ENCODE results near the gene ITPRID2. TPM values are rescaled to one million over a fixed set of nuclear protein-coding genes. Genes with fewer than 3 reads are reported as not detected.

The ITPRID2 gene
- total and polyA plus RNA-seq, 2 donors (not counting 1 experiment from before 2014, with no cell fraction given), result 8.9 to 47.6 TPM

- Mint-ChIP-seq H3K27ac (no peak overlapping the region), H3K27me3 (peaks cover 20% of the 10 kb centered on the region), H3K4me3 (peak overlapping the region; percentile 66), H3K9me3 (ENCODE audit: insufficient read depth) (no peaks in the 10 kb centered on the region), H3K4me1 (peaks cover 7% of the 10 kb centered on the region)
- CTCF ChIA-PET, result interaction anchor here (0.6 to 2.4 kb wide), 14 partner anchors 8 to 895 kb away, joined by 3 to 14 read pairs (median 3); no protein-coding TSS in a partner anchor
- Histone ChIP-seq H3K9me3 (ENCODE audit: control extremely low read depth in 1 of 3, control insufficient read depth in 2 of 3, insufficient read depth in 1 of 3, low read length in 2 of 3) (no peaks in the 10 kb centered on the region), H3K9ac (ENCODE audit: low read length) (peak overlapping the region; percentile 46), H3K4me3 (ENCODE audit: control extremely low read depth in 1 of 5, extremely low read depth in 1 of 5, insufficient read depth in 1 of 5, low read depth in 2 of 5, low read length in 4 of 5) (peak overlapping the region in 3 of 5 experiments; percentile 3 to 40 (median 10)), H3K4me1 (ENCODE audit: control insufficient read depth in 2 of 2, insufficient read depth in 2 of 2, low read length in 2 of 2) (peaks cover 0 to 3% of the 10 kb centered on the region in 2 donors), H3K4me2 (replicated peaks; ENCODE audit: low read depth, low read length, poor library complexity, severe bottlenecking) (peak overlapping the region; percentile 76), H4K20me1 (ENCODE audit: control insufficient read depth, insufficient read depth, low read length, poor library complexity, severe bottlenecking) (no peaks in the 10 kb centered on the region), H3K79me2 (ENCODE audit: control insufficient read depth, insufficient read depth, low read length) (no peaks in the 10 kb centered on the region), H3K36me3 (replicated peaks in 1 of 2; ENCODE audit: control extremely low read depth in 1 of 2, control insufficient read depth in 1 of 2, extremely low read depth in 1 of 2, insufficient read depth in 2 of 2, low read length in 1 of 2) (no peaks in the 10 kb centered on the region), H3K27ac (ENCODE audit: low read length in 2 of 2) (no peak overlapping the region), H3K27me3 (replicated peaks in 1 of 4; ENCODE audit: control extremely low read depth in 1 of 4, control insufficient read depth in 3 of 4, insufficient read depth in 4 of 4, low read length in 3 of 4) (no peaks in the 10 kb centered on the region), H2AFZ (ENCODE audit: insufficient read depth, low read depth, low read length, poor library complexity, severe bottlenecking) (peak overlapping the region; percentile 55)
- intact Hi-C loops (cut with micrococcal nuclease), result loop anchor here (1.0 to 5.0 kb wide), 2 partner anchors 211 to 877 kb away; no protein-coding TSS in a partner anchor
- peak; percentile 71 for DNase-seq
- POLR2A ChIA-PET, result interaction anchor here (0.7 kb wide), 1 partner anchor 161 kb away, joined by 5 read pairs; no protein-coding TSS in a partner anchor
- ATAC-seq (ENCODE audit: low read depth), result peak; percentile 71
- WGBS (ENCODE audit: insufficient coverage), result under 1% methylated on average over 17 of the region's 19 CpGs
- TF ChIP-seq EZH2 (IDR thresholded peaks at IDR 0.05; ENCODE audit: borderline replicate concordance, insufficient read depth, low read depth, low read length, poor library complexity, severe bottlenecking), result no peak
- TF ChIP-seq, protein P1, sequence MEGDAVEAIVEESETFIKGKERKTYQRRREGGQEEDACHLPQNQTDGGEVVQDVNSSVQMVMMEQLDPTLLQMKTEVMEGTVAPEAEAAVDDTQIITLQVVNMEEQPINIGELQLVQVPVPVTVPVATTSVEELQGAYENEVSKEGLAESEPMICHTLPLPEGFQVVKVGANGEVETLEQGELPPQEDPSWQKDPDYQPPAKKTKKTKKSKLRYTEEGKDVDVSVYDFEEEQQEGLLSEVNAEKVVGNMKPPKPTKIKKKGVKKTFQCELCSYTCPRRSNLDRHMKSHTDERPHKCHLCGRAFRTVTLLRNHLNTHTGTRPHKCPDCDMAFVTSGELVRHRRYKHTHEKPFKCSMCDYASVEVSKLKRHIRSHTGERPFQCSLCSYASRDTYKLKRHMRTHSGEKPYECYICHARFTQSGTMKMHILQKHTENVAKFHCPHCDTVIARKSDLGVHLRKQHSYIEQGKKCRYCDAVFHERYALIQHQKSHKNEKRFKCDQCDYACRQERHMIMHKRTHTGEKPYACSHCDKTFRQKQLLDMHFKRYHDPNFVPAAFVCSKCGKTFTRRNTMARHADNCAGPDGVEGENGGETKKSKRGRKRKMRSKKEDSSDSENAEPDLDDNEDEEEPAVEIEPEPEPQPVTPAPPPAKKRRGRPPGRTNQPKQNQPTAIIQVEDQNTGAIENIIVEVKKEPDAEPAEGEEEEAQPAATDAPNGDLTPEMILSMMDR (IDR thresholded peaks at IDR 0.05), result peak; percentile 66
These were observed 62.5 kb downstream of the ITPRID2 start for GRCh38 chr2:181953881-181954537.

DNA sequence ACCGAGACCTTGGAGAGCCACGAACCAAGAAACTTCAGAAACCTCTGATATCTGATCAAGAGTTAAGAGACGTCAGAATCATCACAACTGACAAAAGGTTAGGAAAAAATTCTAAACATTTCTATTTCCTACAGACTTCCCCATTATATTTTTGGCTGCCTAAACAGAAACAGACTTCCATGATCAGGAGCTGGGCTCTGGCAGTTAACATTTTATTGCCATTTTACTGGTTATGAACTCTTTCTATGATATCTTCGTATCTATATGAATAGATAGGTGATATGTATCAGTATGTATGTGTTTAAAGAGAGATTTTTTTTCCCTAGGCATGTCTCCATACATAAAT is 63.0 kb downstream of the ITPRID2 start:
- peaks cover 0 to 3% of the 10 kb centered on the region in 2 donors for H3K4me1 ChIP-seq (ENCODE audit: control insufficient read depth in 2 of 2, insufficient read depth in 2 of 2, low read length in 2 of 2)
- Mint-ChIP-seq H3K4me3 (peak overlapping the region; percentile 66), H3K27ac (no peak overlapping the region), H3K4me1 (peaks cover 7% of the 10 kb centered on the region), H3K9me3 (ENCODE audit: insufficient read depth) (no peaks in the 10 kb centered on the region), H3K27me3 (peaks cover 19% of the 10 kb centered on the region)
- no peak for DNase-seq
- ChIA-PET POLR2A (no interaction called here), CTCF (interaction anchor here (0.7 to 2.4 kb wide), 9 partner anchors 10 to 895 kb away, joined by 3 to 14 read pairs (median 5); no protein-coding TSS in a partner anchor)
- peak overlapping the region; percentile 76 for H3K4me2 ChIP-seq (replicated peaks; ENCODE audit: low read depth, low read length, poor library complexity, severe bottlenecking)
- H3K79me2 ChIP-seq (ENCODE audit: control insufficient read depth, insufficient read depth, low read length), result no peaks in the 10 kb centered on the region
- no peaks in the 10 kb centered on the region for H3K36me3 ChIP-seq (replicated peaks in 1 of 2; ENCODE audit: control extremely low read depth in 1 of 2, control insufficient read depth in 1 of 2, extremely low read depth in 1 of 2, insufficient read depth in 2 of 2, low read length in 1 of 2)
- no peaks in the 10 kb centered on the region for H4K20me1 ChIP-seq (ENCODE audit: control insufficient read depth, insufficient read depth, low read length, poor library complexity, severe bottlenecking)
- H3K27ac ChIP-seq (ENCODE audit: low read length in 2 of 2), result no peak overlapping the region
- no peaks in the 10 kb centered on the region for H3K27me3 ChIP-seq (replicated peaks in 1 of 4; ENCODE audit: control extremely low read depth in 1 of 4, control insufficient read depth in 3 of 4, insufficient read depth in 4 of 4, low read length in 3 of 4)
- ATAC-seq (ENCODE audit: low read depth), result no peak
- intact Hi-C loops (cut with micrococcal nuclease), result loop anchor here (1.0 to 5.0 kb wide), 2 partner anchors 211 to 877 kb away; no protein-coding TSS in a partner anchor
- no peaks in the 10 kb centered on the region for H3K9me3 ChIP-seq (ENCODE audit: control extremely low read depth in 1 of 3, control insufficient read depth in 2 of 3, insufficient read depth in 1 of 3, low read length in 2 of 3)
- WGBS (ENCODE audit: insufficient coverage), result 0% methylated on average over 3 of the region's 4 CpGs
- TF ChIP-seq EZH2 (IDR thresholded peaks at IDR 0.05; ENCODE audit: borderline replicate concordance, insufficient read depth, low read depth, low read length, poor library complexity, severe bottlenecking), result no peak
- TF ChIP-seq, protein P1 (IDR thresholded peaks at IDR 0.05), result peak; percentile 34
- H2AFZ ChIP-seq (ENCODE audit: insufficient read depth, low read depth, low read length, poor library complexity, severe bottlenecking), result peak overlapping the region; percentile 55
- H3K9ac ChIP-seq (ENCODE audit: low read length), result peak overlapping the region; percentile 46
- H3K4me3 ChIP-seq (ENCODE audit: control extremely low read depth in 1 of 5, extremely low read depth in 1 of 5, insufficient read depth in 1 of 5, low read depth in 2 of 5, low read length in 4 of 5), result peak overlapping the region in 1 of 5 experiments; percentile 40
